NCI-H1092 treated with DMSO at 0.1 percent for 48 hours (cell line): ENCODE results near the gene FCHSD2.

Experiments used
- DNase-seq: peaks from one replicate; lab custom pipeline; 2025; lab: John Stamatoyannopoulos, UW

Gene FCHSD2

GRCh38 chr11:72969894-72970335 lies 172.2 kb downstream of the FCHSD2 start:
- no peak for DNase-seq

- no peak for DNase-seq
These were observed 173.7 kb downstream of the FCHSD2 start for GRCh38 chr11:72968390-72968789.

GRCh38 chr11:72965672-72966071 lies 176.4 kb downstream of the FCHSD2 start:
- DNase-seq: no peak

GRCh38 chr11:72962717-72963116 lies 179.4 kb downstream of the FCHSD2 start:
- no peak for DNase-seq

GRCh38 chr11:72962084-72962483 lies 180.0 kb downstream of the FCHSD2 start:
- DNase-seq: no peak

- no peak for DNase-seq
These were observed 182.0 kb downstream of the FCHSD2 start for GRCh38 chr11:72959998-72960731.

- no peak for DNase-seq
These were observed 183.3 kb downstream of the FCHSD2 start for GRCh38 chr11:72958791-72959190.

GRCh38 chr11:72955466-72955865 lies 186.7 kb downstream of the FCHSD2 start:
- no peak for DNase-seq

- no peak for DNase-seq
These were observed 187.3 kb downstream of the FCHSD2 start for GRCh38 chr11:72954860-72955259.

- no peak for DNase-seq
These were observed 188.5 kb downstream of the FCHSD2 start for GRCh38 chr11:72953637-72954036.

- DNase-seq: no peak
These were observed 190.2 kb downstream of the FCHSD2 start for GRCh38 chr11:72951888-72952287.

- DNase-seq: no peak
These were observed 190.9 kb downstream of the FCHSD2 start for GRCh38 chr11:72951193-72951592.

GRCh38 chr11:72950685-72951084 lies 191.4 kb downstream of the FCHSD2 start:
- DNase-seq: no peak

- DNase-seq: no peak
These were observed 194.9 kb downstream of the FCHSD2 start for GRCh38 chr11:72947229-72947628.

- no peak for DNase-seq
These were observed 198.5 kb downstream of the FCHSD2 start for GRCh38 chr11:72943664-72944063.

- no peak for DNase-seq
These were observed 201.7 kb downstream of the FCHSD2 start for GRCh38 chr11:72940417-72940816.

- no peak for DNase-seq
These were observed 203.1 kb downstream of the FCHSD2 start for GRCh38 chr11:72939031-72939430.

GRCh38 chr11:72937439-72937838 lies 204.7 kb downstream of the FCHSD2 start:
- no peak for DNase-seq

GRCh38 chr11:72935700-72936099 lies 206.4 kb downstream of the FCHSD2 start:
- no peak for DNase-seq

- no peak for DNase-seq
These were observed 210.0 kb downstream of the FCHSD2 start for GRCh38 chr11:72932132-72932570.

- peak; percentile 29 for DNase-seq
These were observed 212.1 kb downstream of the FCHSD2 start for GRCh38 chr11:72930008-72930407.

GRCh38 chr11:72929256-72929655 lies 212.9 kb downstream of the FCHSD2 start:
- no peak for DNase-seq

- no peak for DNase-seq
These were observed 214.7 kb downstream of the FCHSD2 start for GRCh38 chr11:72927380-72927779.

GRCh38 chr11:72926076-72926475 lies 216.0 kb downstream of the FCHSD2 start:
- DNase-seq: no peak
